ENCODE measurements around the gene PAX6.

Gene PAX6

GRCh38 chr11:31792456-31792855 is 18.7 kb downstream of the PAX6 start:
- Histone ChIP-seq H3K4me1 (ENCODE audit: control insufficient read depth, insufficient read depth, low read length) (peaks cover 6% of the 10 kb centered on the region; the same call in 1 of the 2 replicates), H3K36me3 (ENCODE audit: control insufficient read depth, insufficient read depth, low read length) (no peaks in the 10 kb centered on the region), H3K27ac (ENCODE audit: low read depth, low read length) (no peak overlapping the region), H3K27me3 (ENCODE audit: control insufficient read depth, insufficient read depth, low read length) (peaks cover 52% of the 10 kb centered on the region), H3K9ac (ENCODE audit: low read length) (no peak overlapping the region), H3K9me3 (ENCODE audit: control insufficient read depth, insufficient read depth, low read depth, low read length) (no peaks in the 10 kb centered on the region), H3K4me3 (ENCODE audit: low read depth, low read length) (no peak overlapping the region)

- Histone ChIP-seq H3K27ac (ENCODE audit: low read depth, low read length) (no peak overlapping the region), H3K9me3 (ENCODE audit: control insufficient read depth, insufficient read depth, low read depth, low read length) (no peaks in the 10 kb centered on the region), H3K4me3 (ENCODE audit: low read depth, low read length) (no peak overlapping the region), H3K36me3 (ENCODE audit: control insufficient read depth, insufficient read depth, low read length) (no peaks in the 10 kb centered on the region), H3K27me3 (ENCODE audit: control insufficient read depth, insufficient read depth, low read length) (peaks cover 48% of the 10 kb centered on the region), H3K4me1 (ENCODE audit: control insufficient read depth, insufficient read depth, low read length) (peaks cover 5% of the 10 kb centered on the region; the same call in 1 of the 2 replicates), H3K9ac (ENCODE audit: low read length) (no peak overlapping the region)
Observed at GRCh38 chr11:31792036-31792435, 19.1 kb downstream of the PAX6 start.

DNA sequence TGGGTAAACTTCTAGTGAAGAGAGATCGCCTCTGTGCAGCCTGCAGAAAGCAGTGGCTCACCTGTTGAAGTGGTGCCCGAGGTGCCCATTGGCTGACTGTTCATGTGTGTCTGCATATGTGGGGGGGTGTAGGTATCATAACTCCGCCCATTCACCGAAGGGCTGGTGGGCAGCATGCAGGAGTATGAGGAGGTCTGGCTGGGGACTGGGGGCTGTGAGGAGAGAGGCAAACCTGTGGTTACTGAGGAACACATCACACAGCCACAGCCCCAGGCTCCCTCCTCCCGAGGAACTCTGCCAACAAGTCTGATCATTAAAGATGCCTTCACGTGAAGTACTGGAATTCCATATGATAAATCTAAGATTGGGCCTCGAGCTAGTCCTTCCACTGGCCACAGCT is 20.5 kb downstream of the PAX6 start:
- no peak overlapping the region for H3K27ac ChIP-seq (ENCODE audit: low read depth, low read length)
- no peaks in the 10 kb centered on the region for H3K9me3 ChIP-seq (ENCODE audit: control insufficient read depth, insufficient read depth, low read depth, low read length)
- no peak overlapping the region for H3K4me3 ChIP-seq (ENCODE audit: low read depth, low read length)
- no peaks in the 10 kb centered on the region for H3K4me1 ChIP-seq (ENCODE audit: control insufficient read depth, insufficient read depth, low read length)
- no peak overlapping the region for H3K9ac ChIP-seq (ENCODE audit: low read length)
- H3K36me3 ChIP-seq (ENCODE audit: control insufficient read depth, insufficient read depth, low read length) = no peaks in the 10 kb centered on the region
- peaks cover 34% of the 10 kb centered on the region for H3K27me3 ChIP-seq (ENCODE audit: control insufficient read depth, insufficient read depth, low read length)

DNA sequence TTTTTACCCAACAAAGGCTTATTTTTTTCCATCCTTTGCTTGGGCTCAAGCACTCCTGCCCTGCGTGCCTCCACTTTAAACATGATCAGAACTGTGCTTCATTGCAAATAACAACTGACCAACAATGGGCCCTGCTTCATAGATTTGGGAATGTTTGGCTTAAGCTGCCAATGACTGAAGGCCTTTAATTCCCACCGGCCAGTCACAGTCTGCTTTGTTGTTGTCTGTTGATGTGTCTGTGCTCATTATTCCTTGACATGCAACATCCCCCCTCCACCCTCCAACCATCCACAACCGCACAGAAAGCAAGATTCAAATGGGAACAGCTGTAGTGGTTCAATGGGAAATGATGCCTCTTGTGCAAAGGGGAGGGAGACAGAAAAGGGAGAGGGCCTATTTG is 23.0 kb downstream of the PAX6 start:
- no peak overlapping the region for H3K9ac ChIP-seq (ENCODE audit: low read length)
- H3K36me3 ChIP-seq (ENCODE audit: control insufficient read depth, insufficient read depth, low read length) = no peaks in the 10 kb centered on the region
- H3K4me1 ChIP-seq (ENCODE audit: control insufficient read depth, insufficient read depth, low read length) = no peaks in the 10 kb centered on the region
- H3K9me3 ChIP-seq (ENCODE audit: control insufficient read depth, insufficient read depth, low read depth, low read length) = no peaks in the 10 kb centered on the region
- H3K4me3 ChIP-seq (ENCODE audit: low read depth, low read length) = no peak overlapping the region
- H3K27ac ChIP-seq (ENCODE audit: low read depth, low read length) = no peak overlapping the region
- peaks cover 8% of the 10 kb centered on the region for H3K27me3 ChIP-seq (ENCODE audit: control insufficient read depth, insufficient read depth, low read length)

DNA sequence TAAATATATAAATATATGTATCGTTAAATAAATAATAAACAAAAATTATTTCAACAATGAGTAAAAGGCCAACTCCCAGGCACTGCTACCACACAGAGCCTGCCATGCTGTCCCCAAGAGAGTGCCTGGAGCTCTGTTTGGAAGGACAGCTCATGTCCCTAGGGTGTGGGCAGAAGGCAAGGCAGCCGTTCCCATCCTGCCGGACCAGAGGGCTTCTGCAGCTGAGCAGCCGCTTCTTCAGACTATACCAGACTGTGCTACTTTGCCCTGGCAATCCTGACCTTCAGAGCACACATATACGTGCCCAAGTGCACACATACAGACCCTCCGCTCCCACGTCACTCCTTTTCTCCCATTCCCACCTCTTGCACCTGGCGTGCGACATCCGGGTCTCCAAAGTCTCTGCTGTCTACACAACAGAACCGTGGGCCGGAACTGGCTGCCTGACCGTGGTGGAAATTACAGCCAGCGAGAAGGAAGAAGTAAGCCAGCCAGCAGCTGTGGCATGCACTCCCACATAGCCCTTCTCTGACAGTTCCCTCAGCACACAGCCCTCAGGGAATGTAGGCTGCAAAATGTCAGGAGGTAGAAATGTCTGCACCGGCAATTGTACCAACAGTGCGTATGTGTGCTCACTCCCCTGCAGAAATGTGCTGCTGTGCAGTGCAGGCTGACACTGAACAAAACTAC is 24.0 kb downstream of the PAX6 start:
- Histone ChIP-seq H3K9me3 (ENCODE audit: control insufficient read depth, insufficient read depth, low read depth, low read length) (no peaks in the 10 kb centered on the region), H3K27me3 (ENCODE audit: control insufficient read depth, insufficient read depth, low read length) (no peaks in the 10 kb centered on the region), H3K4me1 (ENCODE audit: control insufficient read depth, insufficient read depth, low read length) (no peaks in the 10 kb centered on the region), H3K36me3 (ENCODE audit: control insufficient read depth, insufficient read depth, low read length) (no peaks in the 10 kb centered on the region), H3K27ac (ENCODE audit: low read depth, low read length) (no peak overlapping the region), H3K9ac (ENCODE audit: low read length) (no peak overlapping the region), H3K4me3 (ENCODE audit: low read depth, low read length) (no peak overlapping the region)

DNA sequence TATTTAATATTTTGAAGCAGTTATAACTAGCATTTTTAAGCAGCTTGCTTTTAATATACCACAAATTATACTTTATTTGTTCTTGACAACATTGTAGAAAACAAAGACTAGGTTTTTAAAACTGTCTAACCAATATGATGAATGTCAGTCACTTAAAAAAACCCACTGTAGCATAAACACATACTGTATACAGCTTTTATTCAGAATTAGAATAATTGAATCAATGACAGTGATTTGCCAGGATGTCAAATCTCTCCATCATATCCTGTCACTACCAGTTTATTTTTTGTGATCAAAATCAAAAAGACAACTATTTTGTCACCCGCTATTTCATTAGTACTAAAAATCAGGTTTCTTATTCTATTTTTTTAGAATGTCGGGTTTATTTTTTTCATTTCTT is 26.5 kb downstream of the PAX6 start:
- no peak overlapping the region for H3K4me3 ChIP-seq (ENCODE audit: low read depth, low read length)
- no peaks in the 10 kb centered on the region for H3K4me1 ChIP-seq (ENCODE audit: control insufficient read depth, insufficient read depth, low read length)
- no peak overlapping the region for H3K27ac ChIP-seq (ENCODE audit: low read depth, low read length)
- no peaks in the 10 kb centered on the region for H3K27me3 ChIP-seq (ENCODE audit: control insufficient read depth, insufficient read depth, low read length)
- no peaks in the 10 kb centered on the region for H3K9me3 ChIP-seq (ENCODE audit: control insufficient read depth, insufficient read depth, low read depth, low read length)
- no peak overlapping the region for H3K9ac ChIP-seq (ENCODE audit: low read length)
- no peaks in the 10 kb centered on the region for H3K36me3 ChIP-seq (ENCODE audit: control insufficient read depth, insufficient read depth, low read length)

DNA sequence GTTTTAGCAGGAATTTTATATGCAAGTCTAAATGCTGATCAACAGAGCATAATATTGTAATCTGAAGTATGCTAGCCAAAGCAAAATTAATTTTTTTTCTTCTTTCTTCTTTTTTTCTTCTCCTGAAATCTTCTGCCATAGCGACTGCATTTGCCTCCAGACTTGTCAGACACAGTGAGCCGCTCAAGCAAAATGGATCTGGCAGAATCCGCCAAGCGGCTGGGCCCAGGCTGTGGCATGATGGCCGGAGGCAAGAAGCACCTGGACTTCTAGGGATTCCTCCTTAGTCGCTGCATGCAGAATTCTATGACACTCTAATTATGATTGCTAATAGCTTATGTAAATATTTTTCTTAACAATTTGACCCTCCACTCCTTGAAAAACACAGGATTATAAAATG is 27.9 kb downstream of the PAX6 start:
- Histone ChIP-seq H3K27ac (ENCODE audit: low read depth, low read length) (no peak overlapping the region), H3K4me3 (ENCODE audit: low read depth, low read length) (no peak overlapping the region), H3K9ac (ENCODE audit: low read length) (no peak overlapping the region), H3K9me3 (ENCODE audit: control insufficient read depth, insufficient read depth, low read depth, low read length) (no peaks in the 10 kb centered on the region), H3K27me3 (ENCODE audit: control insufficient read depth, insufficient read depth, low read length) (no peaks in the 10 kb centered on the region), H3K36me3 (ENCODE audit: control insufficient read depth, insufficient read depth, low read length) (no peaks in the 10 kb centered on the region), H3K4me1 (ENCODE audit: control insufficient read depth, insufficient read depth, low read length) (no peaks in the 10 kb centered on the region)

DNA sequence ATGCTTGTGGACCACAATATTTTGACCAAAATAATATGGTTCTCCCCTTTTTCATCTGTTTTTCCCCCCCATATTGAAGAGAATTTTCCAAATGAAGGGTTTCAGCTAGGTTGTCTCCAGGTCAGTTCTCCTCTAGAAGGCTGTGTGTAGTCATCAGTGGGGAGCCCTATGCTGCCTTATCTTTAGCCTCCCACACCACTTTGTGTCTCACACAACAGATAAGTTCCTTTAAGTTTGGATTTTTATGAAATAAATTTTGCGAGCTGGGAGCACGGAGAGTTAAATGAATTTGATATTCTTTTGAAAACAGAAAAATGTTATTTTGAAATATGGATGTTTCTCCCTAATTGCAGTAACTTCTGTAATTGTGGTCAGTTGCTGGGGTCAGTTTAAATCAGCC is 28.9 kb downstream of the PAX6 start:
- no peak overlapping the region for H3K27ac ChIP-seq (ENCODE audit: low read depth, low read length)
- H3K4me1 ChIP-seq (ENCODE audit: control insufficient read depth, insufficient read depth, low read length) = no peaks in the 10 kb centered on the region
- no peaks in the 10 kb centered on the region for H3K9me3 ChIP-seq (ENCODE audit: control insufficient read depth, insufficient read depth, low read depth, low read length)
- no peaks in the 10 kb centered on the region for H3K36me3 ChIP-seq (ENCODE audit: control insufficient read depth, insufficient read depth, low read length)
- H3K4me3 ChIP-seq (ENCODE audit: low read depth, low read length) = no peak overlapping the region
- no peaks in the 10 kb centered on the region for H3K27me3 ChIP-seq (ENCODE audit: control insufficient read depth, insufficient read depth, low read length)
- no peak overlapping the region for H3K9ac ChIP-seq (ENCODE audit: low read length)

GRCh38 chr11:31780480-31780971 is 30.6 kb downstream of the PAX6 start:
- Histone ChIP-seq H3K4me3 (ENCODE audit: low read depth, low read length) (no peak overlapping the region), H3K27ac (ENCODE audit: low read depth, low read length) (no peak overlapping the region), H3K4me1 (ENCODE audit: control insufficient read depth, insufficient read depth, low read length) (no peaks in the 10 kb centered on the region), H3K9ac (ENCODE audit: low read length) (no peak overlapping the region), H3K9me3 (ENCODE audit: control insufficient read depth, insufficient read depth, low read depth, low read length) (no peaks in the 10 kb centered on the region), H3K36me3 (ENCODE audit: control insufficient read depth, insufficient read depth, low read length) (no peaks in the 10 kb centered on the region), H3K27me3 (ENCODE audit: control insufficient read depth, insufficient read depth, low read length) (no peaks in the 10 kb centered on the region)

DNA sequence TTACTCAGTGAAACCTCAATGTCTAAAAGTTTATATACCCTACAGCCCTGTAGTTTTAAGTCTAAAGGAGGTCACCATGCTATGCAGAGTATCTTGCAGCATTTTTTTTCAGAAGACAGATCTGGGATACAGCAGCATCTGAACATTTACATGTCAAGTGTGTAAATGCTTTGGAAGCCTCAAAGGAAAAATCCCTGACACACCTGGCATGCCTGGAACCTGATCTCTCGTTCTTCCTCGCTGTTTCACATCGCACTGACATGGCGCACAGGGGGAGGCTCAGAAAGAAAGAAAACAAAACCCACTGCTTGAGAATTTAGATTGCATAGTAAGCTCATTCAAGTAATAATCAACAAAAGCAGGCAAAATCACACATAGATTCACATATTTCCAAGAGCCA is 31.0 kb downstream of the PAX6 start:
- H3K9me3 ChIP-seq (ENCODE audit: control insufficient read depth, insufficient read depth, low read depth, low read length) = no peaks in the 10 kb centered on the region
- H3K4me3 ChIP-seq (ENCODE audit: low read depth, low read length) = no peak overlapping the region
- H3K36me3 ChIP-seq (ENCODE audit: control insufficient read depth, insufficient read depth, low read length) = no peaks in the 10 kb centered on the region
- H3K27me3 ChIP-seq (ENCODE audit: control insufficient read depth, insufficient read depth, low read length) = no peaks in the 10 kb centered on the region
- H3K4me1 ChIP-seq (ENCODE audit: control insufficient read depth, insufficient read depth, low read length) = no peaks in the 10 kb centered on the region
- no peak overlapping the region for H3K27ac ChIP-seq (ENCODE audit: low read depth, low read length)
- no peak overlapping the region for H3K9ac ChIP-seq (ENCODE audit: low read length)

DNA sequence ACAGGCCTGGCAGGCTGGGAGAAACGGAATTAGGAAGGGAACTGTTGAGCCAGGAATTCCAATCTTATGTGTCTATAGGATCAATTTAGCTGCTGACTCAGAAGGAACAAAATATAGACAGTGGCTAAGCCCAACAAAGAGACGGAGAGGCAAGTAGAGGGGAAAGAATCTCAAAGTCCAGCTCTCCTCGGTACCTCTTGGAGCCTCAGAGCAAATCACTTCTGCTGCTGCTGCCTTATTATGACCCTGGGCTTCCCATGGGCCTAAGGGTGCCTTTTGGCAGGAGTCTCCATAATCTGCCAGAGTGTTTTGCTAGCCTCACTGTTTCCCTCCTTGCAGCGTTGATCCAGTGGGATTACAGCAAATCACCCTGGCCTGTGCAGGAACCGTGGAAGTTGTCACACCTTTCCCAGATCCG is 31.7 kb downstream of the PAX6 start:
- H3K27ac ChIP-seq (ENCODE audit: low read depth, low read length) = no peak overlapping the region
- no peaks in the 10 kb centered on the region for H3K4me1 ChIP-seq (ENCODE audit: control insufficient read depth, insufficient read depth, low read length)
- H3K4me3 ChIP-seq (ENCODE audit: low read depth, low read length) = no peak overlapping the region
- no peaks in the 10 kb centered on the region for H3K36me3 ChIP-seq (ENCODE audit: control insufficient read depth, insufficient read depth, low read length)
- no peaks in the 10 kb centered on the region for H3K27me3 ChIP-seq (ENCODE audit: control insufficient read depth, insufficient read depth, low read length)
- H3K9me3 ChIP-seq (ENCODE audit: control insufficient read depth, insufficient read depth, low read depth, low read length) = no peaks in the 10 kb centered on the region
- no peak overlapping the region for H3K9ac ChIP-seq (ENCODE audit: low read length)

Data from HUES6 (cell line).